BJ (cell line): Measurements from ENCODE around the gene QSER1. TPM values are rescaled to one million over a fixed set of nuclear protein-coding genes. Genes with fewer than 3 reads are reported as not detected.

Experiments used
- CTCF ChIA-PET: fragments of 350-600 bp; formaldehyde crosslinking; extraction: SDS; loops from one replicate; lab custom pipeline; 2021; ENCODE audit warnings: antibody characterized with exemption, inconsistent platforms; lab: Yijun Ruan, JAX
- POLR2A ChIA-PET: fragments of 300-600 bp; sonication (Branson Sonifier 250); formaldehyde crosslinking; extraction: SDS; loops from one replicate; lab custom pipeline; 2021; ENCODE audit warnings: antibody characterized with exemption; lab: Charles Lee
- DNase-seq: peaks from one replicate; pipeline ENCODE4 v3.0.0-alpha.2; 2011; ENCODE audit warnings: low read depth
- H3K27me3 ChIP-seq: 2 replicates; pipeline ENCODE4 v1.6.0; 2011; ENCODE audit warnings: low read length; ENCODE audit not compliant: control insufficient read depth, insufficient read depth
- H3K36me3 ChIP-seq: 2 replicates; pipeline ENCODE4 v1.5.1; 2011; ENCODE audit warnings: low read length; ENCODE audit not compliant: control insufficient read depth, insufficient read depth
- H3K4me3 ChIP-seq: 2 replicates; pipeline ENCODE4 v1.5.1; 2011; ENCODE audit warnings: low read depth, mild to moderate bottlenecking, control low read depth, low read length
- polyA plus RNA-seq: library from polyadenylated mRNA; depleted of rRNA; stranded (reverse); fragments of >200 nt; gene quantifications from 2 replicates; pipeline ENCODE4 v1.2.3, GENCODE V29; 2011
- TF ChIP-seq, protein P1 (sequence below): IDR thresholded peaks from 2 replicates; pipeline ENCODE4 v1.5.1; 2011; ENCODE audit warnings: low read depth, mild to moderate bottlenecking, control low read depth, inconsistent platforms, low read length, moderate library complexity; ENCODE audit not compliant: insufficient read depth

Gene QSER1
- polyA plus RNA-seq, 1 experiment: 3.9 TPM

DNA sequence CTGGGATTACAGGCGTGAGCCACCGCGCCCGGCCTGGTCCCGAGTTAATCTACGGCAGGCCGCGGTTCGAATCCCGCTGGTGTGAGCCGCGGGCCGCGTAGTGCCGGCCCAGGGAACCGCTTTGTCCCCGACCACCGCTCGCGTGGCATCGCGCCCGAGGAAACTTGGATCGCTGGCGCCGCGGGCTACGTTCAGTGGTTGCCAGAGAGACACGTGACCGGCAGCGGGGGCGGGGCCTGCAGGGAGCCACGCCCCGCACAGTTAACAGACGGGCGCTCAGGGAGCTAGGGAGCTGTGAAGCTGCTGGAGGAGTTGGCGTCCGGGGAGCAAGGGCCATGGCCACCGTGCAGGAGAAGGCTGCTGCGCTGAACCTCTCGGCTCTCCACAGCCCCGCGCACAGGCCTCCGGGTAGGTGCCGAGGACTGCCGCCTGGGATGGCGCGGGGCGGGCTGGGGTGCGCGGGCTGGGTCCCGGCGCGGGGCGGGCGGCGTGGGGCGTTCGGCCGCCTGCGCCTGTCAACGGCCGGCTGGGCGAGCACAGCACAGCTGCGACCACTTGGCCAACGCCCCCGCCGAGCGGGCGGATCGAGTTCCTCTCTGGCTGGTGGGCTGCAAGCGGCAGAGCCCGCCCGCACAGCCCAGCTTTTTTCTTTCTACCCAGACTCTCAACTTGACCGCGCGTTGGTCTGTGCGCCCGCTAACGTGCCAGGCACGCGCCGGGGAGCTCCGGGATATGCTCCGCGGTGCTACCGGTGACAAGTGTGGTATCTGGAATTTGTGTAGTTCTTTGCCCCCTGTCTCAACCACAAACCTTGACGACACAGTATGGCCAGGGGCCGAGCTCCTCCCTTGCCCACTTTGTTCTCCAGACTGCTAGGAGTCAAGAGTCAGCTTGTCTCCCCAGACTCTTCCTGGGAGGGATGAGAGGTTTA is 123.3 kb downstream of the QSER1 start, which contains the start of gene DEPDC7:
Gene DEPDC7, plus strand, starts transcription at position 258 of the 931 bp plus-strand sequence. Its CDS starts 78 bp downstream, at position 336.
- peak within 1 kb of the TSS; percentile 56 for H3K4me3 ChIP-seq
- CTCF ChIA-PET: interaction anchor here (0.6 to 2.1 kb wide), 7 partner anchors 10 to 207 kb away, joined by 3 to 9 read pairs (median 4); no protein-coding TSS in a partner anchor
- POLR2A ChIA-PET: interaction anchor here (0.6 to 1.0 kb wide), 3 partner anchors 9 to 24 kb away, joined by 3 to 5 read pairs (median 3); partner anchors contain the start of gene TCP11L1
- no peaks in the 10 kb centered on the region for H3K36me3 ChIP-seq
- TF ChIP-seq, protein P1, sequence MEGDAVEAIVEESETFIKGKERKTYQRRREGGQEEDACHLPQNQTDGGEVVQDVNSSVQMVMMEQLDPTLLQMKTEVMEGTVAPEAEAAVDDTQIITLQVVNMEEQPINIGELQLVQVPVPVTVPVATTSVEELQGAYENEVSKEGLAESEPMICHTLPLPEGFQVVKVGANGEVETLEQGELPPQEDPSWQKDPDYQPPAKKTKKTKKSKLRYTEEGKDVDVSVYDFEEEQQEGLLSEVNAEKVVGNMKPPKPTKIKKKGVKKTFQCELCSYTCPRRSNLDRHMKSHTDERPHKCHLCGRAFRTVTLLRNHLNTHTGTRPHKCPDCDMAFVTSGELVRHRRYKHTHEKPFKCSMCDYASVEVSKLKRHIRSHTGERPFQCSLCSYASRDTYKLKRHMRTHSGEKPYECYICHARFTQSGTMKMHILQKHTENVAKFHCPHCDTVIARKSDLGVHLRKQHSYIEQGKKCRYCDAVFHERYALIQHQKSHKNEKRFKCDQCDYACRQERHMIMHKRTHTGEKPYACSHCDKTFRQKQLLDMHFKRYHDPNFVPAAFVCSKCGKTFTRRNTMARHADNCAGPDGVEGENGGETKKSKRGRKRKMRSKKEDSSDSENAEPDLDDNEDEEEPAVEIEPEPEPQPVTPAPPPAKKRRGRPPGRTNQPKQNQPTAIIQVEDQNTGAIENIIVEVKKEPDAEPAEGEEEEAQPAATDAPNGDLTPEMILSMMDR: no peak
- H3K27me3 ChIP-seq: no peaks in the 10 kb centered on the region
- DNase-seq: no peak

DNA sequence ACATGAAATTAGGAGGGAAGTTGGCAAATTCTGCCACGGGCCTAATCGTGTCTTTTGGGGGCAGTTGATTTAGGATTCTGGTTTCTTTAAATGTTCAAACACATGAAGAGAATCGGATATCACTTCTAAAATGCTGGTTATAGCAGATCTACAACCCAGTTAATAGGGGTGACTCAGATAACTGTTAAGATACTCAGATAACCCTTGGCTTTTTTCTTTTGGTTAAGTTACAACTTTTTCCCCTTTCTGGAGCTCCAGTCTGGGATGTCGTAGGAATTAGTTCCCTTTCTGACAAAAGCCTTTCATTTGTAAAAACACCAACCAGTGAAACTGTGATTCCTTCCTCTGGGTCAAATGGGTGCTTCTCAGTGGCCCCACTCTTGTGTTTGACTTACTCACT is 124.0 kb downstream of the QSER1 start:
- TF ChIP-seq, protein P1: no peak
- H3K36me3 ChIP-seq: no peaks in the 10 kb centered on the region
- peak overlapping the region; percentile 56 for H3K4me3 ChIP-seq
- no peaks in the 10 kb centered on the region for H3K27me3 ChIP-seq
- DNase-seq: no peak
- ChIA-PET CTCF (interaction anchor here (1.0 to 2.1 kb wide), 5 partner anchors 9 to 208 kb away, joined by 3 to 9 read pairs (median 5); no protein-coding TSS in a partner anchor), POLR2A (interaction anchor here (0.6 to 1.0 kb wide), 2 partner anchors 21 to 23 kb away, joined by 3 read pairs; partner anchors contain the start of gene TCP11L1)

DNA sequence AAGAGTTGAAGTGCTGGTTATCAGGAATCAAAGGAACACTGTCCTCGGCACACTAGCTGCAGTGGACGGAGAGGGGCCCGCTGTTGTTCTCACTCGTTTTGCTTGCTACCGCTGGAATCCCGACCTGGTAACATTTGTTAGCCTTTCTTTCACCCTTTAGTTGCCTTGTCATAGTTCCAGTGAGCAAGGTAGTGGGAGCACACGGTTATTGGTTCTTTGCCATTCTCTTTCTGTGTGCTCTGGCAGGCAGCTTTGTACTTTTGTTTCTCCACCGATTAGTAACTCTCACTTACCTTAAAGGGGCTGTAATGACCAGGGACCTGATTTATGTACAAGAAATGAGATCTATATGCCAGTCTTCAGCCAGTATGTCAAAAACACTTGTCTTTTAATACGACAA is 124.9 kb downstream of the QSER1 start:
- no peak for DNase-seq
- Histone ChIP-seq H3K36me3 (no peaks in the 10 kb centered on the region), H3K27me3 (no peaks in the 10 kb centered on the region), H3K4me3 (no peak overlapping the region)
- TF ChIP-seq, protein P1: no peak
- ChIA-PET CTCF (interaction anchor here (2.1 kb wide), 1 partner anchor 15 kb away, joined by 5 read pairs; no protein-coding TSS in a partner anchor), POLR2A (no interaction called here)

DNA sequence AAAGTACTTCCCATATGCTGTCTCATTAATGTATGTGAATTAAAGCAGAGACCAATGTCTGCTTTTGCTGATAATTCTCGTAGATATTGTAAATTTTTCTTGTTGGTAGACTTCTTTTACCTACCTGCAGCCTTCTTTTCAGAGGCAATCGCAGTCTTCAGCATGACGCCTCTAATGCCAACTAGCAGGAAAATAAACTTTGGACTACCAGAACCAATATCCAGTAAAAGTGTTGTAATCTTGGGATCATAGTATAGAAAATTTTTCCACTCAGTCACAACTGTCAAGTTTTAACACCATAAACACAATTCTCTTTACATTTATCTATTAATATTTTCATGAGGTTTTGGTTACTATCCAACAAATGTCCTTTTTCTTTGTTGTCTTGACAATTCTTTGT is 125.4 kb downstream of the QSER1 start:
- Histone ChIP-seq H3K27me3 (no peaks in the 10 kb centered on the region), H3K36me3 (no peaks in the 10 kb centered on the region), H3K4me3 (no peak overlapping the region)
- TF ChIP-seq, protein P1: no peak
- POLR2A ChIA-PET: interaction anchor here (0.6 kb wide), 1 partner anchor 11 kb away, joined by 13 read pairs; no protein-coding TSS in a partner anchor
- CTCF ChIA-PET: interaction anchor here (2.1 kb wide), 1 partner anchor 15 kb away, joined by 5 read pairs; no protein-coding TSS in a partner anchor
- no peak for DNase-seq

- ChIA-PET POLR2A (no interaction called here), CTCF (no interaction called here)
- DNase-seq: no peak
- no peak overlapping the region for H3K4me3 ChIP-seq
- TF ChIP-seq, protein P1: no peak
- H3K27me3 ChIP-seq: no peaks in the 10 kb centered on the region
- no peaks in the 10 kb centered on the region for H3K36me3 ChIP-seq
These were observed 126.2 kb downstream of the QSER1 start for GRCh38 chr11:33018840-33019239.
